PC-9 (cell line): ENCODE results near the gene TBC1D5. TPM values are rescaled to one million over a fixed set of nuclear protein-coding genes. Genes with fewer than 3 reads are reported as not detected.

Experiments
- BruUV-seq: library from RNA; stranded (reverse); fragments of 400-500 nt; replicated peaks from 2 replicates; lab custom pipeline; 2021; lab: Mats Ljungman, UMichigan
- CTCF ChIA-PET: fragments of 300-600 bp; sonication (Branson Sonifier 250); formaldehyde crosslinking; loops from one replicate; lab custom pipeline; 2022; ENCODE audit warnings: antibody characterized with exemption; lab: Charles Lee
- POLR2A ChIA-PET: fragments of 300-600 bp; sonication (Branson Sonifier 250); formaldehyde crosslinking; loops from one replicate; lab custom pipeline; 2022; ENCODE audit warnings: antibody characterized with exemption; ENCODE audit not compliant: unreplicated experiment; lab: Charles Lee
- DNase-seq, 2 experiments: peaks; one replicate each; pipeline versions ENCODE4 v3.0.0 to v3.0.0-alpha.2; 2015 to 2022; ENCODE audit warnings: mixed read lengths in 1 of 2
- H2AFZ ChIP-seq: fragments of 200-600 bp; sonication (generic); 2 replicates; pipeline ENCODE4 v1.8.1; 2017; ENCODE audit warnings: antibody characterized with exemption
- H3F3A ChIP-seq: fragments of 200-600 bp; sonication (generic); 2 replicates; pipeline ENCODE4 v1.8.1; 2017; ENCODE audit warnings: antibody characterized with exemption, mild to moderate bottlenecking, low read depth; ENCODE audit not compliant: insufficient read depth
- H3K27ac ChIP-seq: fragments of 200-600 bp; sonication (generic); 2 replicates; pipeline ENCODE4 v1.6.1; 2016; ENCODE audit warnings: mixed run types
- H3K27me3 ChIP-seq: fragments of 200-600 bp; sonication (generic); 2 replicates; pipeline ENCODE4 v1.6.1; 2016; ENCODE audit warnings: low read depth, mixed run types; ENCODE audit not compliant: insufficient read depth
- H3K36me3 ChIP-seq: fragments of 200-600 bp; sonication (generic); 2 replicates; pipeline ENCODE4 v1.6.1; 2016; ENCODE audit warnings: low read depth, mixed run types
- H3K4me1 ChIP-seq: fragments of 200-600 bp; sonication (generic); replicated peaks from 2 replicates; pipeline ENCODE4 v1.6.1; 2016; ENCODE audit warnings: mixed run types; ENCODE audit not compliant: insufficient read depth
- H3K4me2 ChIP-seq: fragments of 200-600 bp; sonication (generic); 2 replicates; pipeline ENCODE4 v1.6.1; 2017; ENCODE audit warnings: mixed run types
- H3K4me3 ChIP-seq: fragments of 200-600 bp; sonication (generic); 2 replicates; pipeline ENCODE4 v1.6.1; 2016; ENCODE audit warnings: mixed run types
- H3K79me2 ChIP-seq: fragments of 200-600 bp; sonication (generic); 2 replicates; pipeline ENCODE4 v1.6.1; 2017; ENCODE audit warnings: low read depth, mixed run types
- H3K9me2 ChIP-seq: fragments of 200-600 bp; sonication (generic); 2 replicates; pipeline ENCODE4 v1.8.1; 2017; ENCODE audit warnings: mild to moderate bottlenecking; ENCODE audit not compliant: insufficient read depth
- H3K9me3 ChIP-seq: fragments of 200-600 bp; sonication (generic); 2 replicates; pipeline ENCODE4 v1.8.1; 2016; ENCODE audit warnings: low read depth; ENCODE audit not compliant: insufficient read depth
- H4K20me1 ChIP-seq: fragments of 200-600 bp; sonication (generic); 2 replicates; pipeline ENCODE4 v1.8.1; 2017; ENCODE audit not compliant: insufficient read depth
- EZH2 ChIP-seq: fragments of 200-600 bp; sonication (generic); IDR thresholded peaks from 2 replicates; pipeline ENCODE4 v1.8.0; 2017; ENCODE audit warnings: antibody characterized with exemption, low read depth
- intact Hi-C: fragments of 100-400 bp; cut with micrococcal nuclease; formaldehyde crosslinking; loops from one replicate; pipeline ENCODE4 v1.10.0; 2022; ENCODE audit not compliant: unreplicated experiment
- total RNA-seq: library from RNA; stranded (reverse); gene quantifications from 2 replicates; pipeline ENCODE4 v1.2.3, GENCODE V29; 2021
- TF ChIP-seq, protein P1 (sequence below): fragments of 200-600 bp; sonication (generic); conservative IDR thresholded peaks from 2 replicates; pipeline ENCODE4 v1.6.1; 2017; ENCODE audit warnings: mixed run types, antibody characterized with exemption, mild to moderate bottlenecking, moderate library complexity

TBC1D5 gene
- total RNA-seq, 1 experiment from 2014 or later: 54.0 TPM

DNA sequence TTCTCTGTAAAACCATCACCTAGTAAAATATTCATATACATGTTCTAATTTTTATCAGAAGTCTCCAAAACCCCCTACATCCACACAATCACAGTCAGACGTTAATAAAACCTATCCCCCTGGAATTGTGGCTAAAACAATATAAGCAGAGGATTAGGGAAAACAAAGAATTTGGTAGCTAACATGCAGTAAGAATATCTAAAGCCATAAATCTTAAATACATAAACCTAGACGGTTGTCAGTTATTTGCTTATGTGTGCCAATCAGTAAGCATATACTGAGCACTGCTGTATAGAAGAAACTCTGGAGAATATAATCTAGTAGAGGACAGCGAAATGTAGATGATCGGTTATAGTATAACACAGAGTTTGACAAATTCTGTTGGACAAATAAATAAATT lies 232.2 kb downstream of the TBC1D5 start:
- no peaks in the 10 kb centered on the region for H3K9me2 ChIP-seq
- H3K9me3 ChIP-seq: no peaks in the 10 kb centered on the region
- H3F3A ChIP-seq: peaks cover 4% of the 10 kb centered on the region; the same call in 1 of the 2 replicates
- no peaks in the 10 kb centered on the region for H3K79me2 ChIP-seq
- CTCF ChIA-PET: no interaction called here
- no peak overlapping the region for H3K4me3 ChIP-seq
- H3K36me3 ChIP-seq: no peaks in the 10 kb centered on the region
- H3K4me2 ChIP-seq: no peak overlapping the region
- H3K27me3 ChIP-seq: no peaks in the 10 kb centered on the region
- TF ChIP-seq, protein P1, sequence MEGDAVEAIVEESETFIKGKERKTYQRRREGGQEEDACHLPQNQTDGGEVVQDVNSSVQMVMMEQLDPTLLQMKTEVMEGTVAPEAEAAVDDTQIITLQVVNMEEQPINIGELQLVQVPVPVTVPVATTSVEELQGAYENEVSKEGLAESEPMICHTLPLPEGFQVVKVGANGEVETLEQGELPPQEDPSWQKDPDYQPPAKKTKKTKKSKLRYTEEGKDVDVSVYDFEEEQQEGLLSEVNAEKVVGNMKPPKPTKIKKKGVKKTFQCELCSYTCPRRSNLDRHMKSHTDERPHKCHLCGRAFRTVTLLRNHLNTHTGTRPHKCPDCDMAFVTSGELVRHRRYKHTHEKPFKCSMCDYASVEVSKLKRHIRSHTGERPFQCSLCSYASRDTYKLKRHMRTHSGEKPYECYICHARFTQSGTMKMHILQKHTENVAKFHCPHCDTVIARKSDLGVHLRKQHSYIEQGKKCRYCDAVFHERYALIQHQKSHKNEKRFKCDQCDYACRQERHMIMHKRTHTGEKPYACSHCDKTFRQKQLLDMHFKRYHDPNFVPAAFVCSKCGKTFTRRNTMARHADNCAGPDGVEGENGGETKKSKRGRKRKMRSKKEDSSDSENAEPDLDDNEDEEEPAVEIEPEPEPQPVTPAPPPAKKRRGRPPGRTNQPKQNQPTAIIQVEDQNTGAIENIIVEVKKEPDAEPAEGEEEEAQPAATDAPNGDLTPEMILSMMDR: no peak
- peaks cover 11% of the 10 kb centered on the region for H3K4me1 ChIP-seq
- POLR2A ChIA-PET: no interaction called here
- H3K27ac ChIP-seq: no peak overlapping the region
- no peak overlapping the region for H2AFZ ChIP-seq
- DNase-seq: no peak
- no TSS peak for BruUV-seq
- H4K20me1 ChIP-seq: 0 out of 2 replicates have a peak, but pooled peaks cover 3% of the 10 kb centered on the region
- intact Hi-C loops: no loop called here

- Histone ChIP-seq H3K4me2 (no peak overlapping the region), H4K20me1 (no peaks in the 10 kb centered on the region), H3F3A (no peaks in the 10 kb centered on the region), H3K36me3 (no peaks in the 10 kb centered on the region), H3K4me1 (peaks cover 7% of the 10 kb centered on the region; the same call in 1 of the 2 replicates), H3K9me3 (no peaks in the 10 kb centered on the region), H3K9me2 (no peaks in the 10 kb centered on the region), H3K79me2 (no peaks in the 10 kb centered on the region), H3K4me3 (no peak overlapping the region), H3K27me3 (no peaks in the 10 kb centered on the region), H2AFZ (no peak overlapping the region), H3K27ac (no peak overlapping the region)
- ChIA-PET CTCF (no interaction called here), POLR2A (no interaction called here)
- TF ChIP-seq, protein P1: no peak
- TF ChIP-seq EZH2: no peak
- no TSS peak for BruUV-seq
- no peak for DNase-seq
- intact Hi-C loops: loop anchor here (5.0 kb wide), 1 partner anchor 234 kb away; the partner anchor contains the start of gene TBC1D5
Measured at GRCh38 chr3:17508180-17508752, 234.2 kb downstream of the TBC1D5 start.

- Histone ChIP-seq H2AFZ (no peak overlapping the region), H3F3A (no peaks in the 10 kb centered on the region), H3K27ac (no peak overlapping the region), H3K4me3 (no peak overlapping the region), H3K79me2 (no peaks in the 10 kb centered on the region), H3K4me1 (peaks cover 7% of the 10 kb centered on the region; the same call in 1 of the 2 replicates), H3K4me2 (no peak overlapping the region), H4K20me1 (no peaks in the 10 kb centered on the region), H3K27me3 (no peaks in the 10 kb centered on the region), H3K9me3 (no peaks in the 10 kb centered on the region), H3K36me3 (no peaks in the 10 kb centered on the region), H3K9me2 (no peaks in the 10 kb centered on the region)
- DNase-seq: no peak
- ChIA-PET CTCF (no interaction called here), POLR2A (no interaction called here)
- no TSS peak for BruUV-seq
- TF ChIP-seq, protein P1: no peak
- no peak for TF ChIP-seq EZH2
- intact Hi-C loops: loop anchor here (5.0 kb wide), 1 partner anchor 235 kb away; the partner anchor contains the start of gene TBC1D5
Measured at GRCh38 chr3:17507480-17507879, 235.0 kb downstream of the TBC1D5 start.
